Measurements from ENCODE around the gene GTPBP8. TPM values are rescaled to one million over a fixed set of nuclear protein-coding genes. Genes with fewer than 3 reads are reported as not detected.
"Not testable (repeated sequence)": the region's sequence is repeated elsewhere in the genome, so short reads cannot be mapped to it uniquely, and the experiment has no call there.

GTPBP8 gene
- polyA plus RNA-seq, 1 donor from 2014 or later = 18.8 TPM

- Mint-ChIP-seq H3K27ac (peak overlapping the region; percentile 86 to 96 (median 94)), H3K9me3 (no peaks in the 10 kb centered on the region), H3K36me3 (peaks cover 5% of the 10 kb centered on the region), H3K27me3 (no peaks in the 10 kb centered on the region), H3K4me1 (peaks cover 25 to 45% (median 42%) of the 10 kb centered on the region in 3 donors), H3K4me3 (peak overlapping the region; percentile 87 to 99 (median 96))
Observed at GRCh38 chr3:113018536-113019181, 27.9 kb downstream of the GTPBP8 start.

GRCh38 chr3:113019182-113020137, 28.7 kb downstream of the GTPBP8 start:
- Mint-ChIP-seq H3K9me3 (no peaks in the 10 kb centered on the region), H3K27me3 (no peaks in the 10 kb centered on the region), H3K4me1 (peaks cover 22 to 48% (median 42%) of the 10 kb centered on the region in 3 donors), H3K27ac (peak overlapping the region; percentile 86 to 96 (median 94)), H3K4me3 (peak overlapping the region; percentile 87 to 99 (median 96)), H3K36me3 (peaks cover 5% of the 10 kb centered on the region)

- Mint-ChIP-seq H3K9me3 (no peaks in the 10 kb centered on the region), H3K4me3 (peak overlapping the region in 1 of 4 donors; percentile 87)
Observed at GRCh38 chr3:113021471-113021870, 30.7 kb downstream of the GTPBP8 start.

DNA sequence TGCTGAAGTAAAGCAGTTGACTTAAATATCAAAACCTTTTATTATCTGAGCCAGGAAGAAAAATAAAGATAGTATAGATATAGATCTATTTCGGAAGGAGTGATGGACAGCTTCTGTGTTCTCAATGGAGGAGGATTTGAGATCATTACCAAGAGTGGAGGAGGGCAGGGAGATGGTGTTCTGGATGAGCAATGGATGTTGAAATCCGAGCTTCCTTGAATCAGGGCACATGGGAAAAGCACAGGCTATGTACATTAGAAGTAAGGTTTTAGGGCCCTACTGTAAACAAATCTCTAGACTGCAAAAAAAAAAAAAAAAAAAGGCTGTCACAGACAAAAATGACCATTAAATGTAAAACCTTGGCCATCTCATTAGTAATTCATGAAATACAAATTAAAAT, 43.2 kb downstream of the GTPBP8 start:
- H3K36me3 Mint-ChIP-seq = no peaks in the 10 kb centered on the region
- no peak overlapping the region for H3K27ac Mint-ChIP-seq
- H3K9me3 Mint-ChIP-seq = no peaks in the 10 kb centered on the region
- H3K27me3 Mint-ChIP-seq = no peaks in the 10 kb centered on the region
- H3K4me1 Mint-ChIP-seq = no peaks in the 10 kb centered on the region
- H3K4me3 Mint-ChIP-seq = no peak overlapping the region

More at GRCh38 chr3:113021471-113021870, 30.7 kb downstream of the GTPBP8 start:
- H3K27me3 Mint-ChIP-seq = no peaks in the 10 kb centered on the region
- H3K27ac Mint-ChIP-seq = no peak overlapping the region
- H3K36me3 Mint-ChIP-seq = peaks cover 5% of the 10 kb centered on the region
- peaks cover 20 to 37% (median 33%) of the 10 kb centered on the region in 3 donors for H3K4me1 Mint-ChIP-seq

GRCh38 chr3:113035387-113035982, 44.7 kb downstream of the GTPBP8 start:
- Mint-ChIP-seq H3K27me3 (no peaks in the 10 kb centered on the region), H3K27ac (no peak overlapping the region), H3K36me3 (peaks cover 3% of the 10 kb centered on the region), H3K4me3 (no peak overlapping the region), H3K4me1 (no peaks in the 10 kb centered on the region), H3K9me3 (no peaks in the 10 kb centered on the region)

- Mint-ChIP-seq H3K36me3 (peaks cover 3% of the 10 kb centered on the region), H3K4me3 (no peak overlapping the region), H3K27me3 (no peaks in the 10 kb centered on the region), H3K27ac (no peak overlapping the region), H3K4me1 (no peaks in the 10 kb centered on the region), H3K9me3 (no peaks in the 10 kb centered on the region)
Observed at GRCh38 chr3:113038328-113038727, 47.5 kb downstream of the GTPBP8 start.

GRCh38 chr3:113039546-113039945, 48.8 kb downstream of the GTPBP8 start:
- H3K9me3 Mint-ChIP-seq = no peaks in the 10 kb centered on the region
- H3K4me3 Mint-ChIP-seq = no peak overlapping the region
- peaks cover 3% of the 10 kb centered on the region for H3K36me3 Mint-ChIP-seq
- H3K4me1 Mint-ChIP-seq = no peaks in the 10 kb centered on the region
- no peak overlapping the region for H3K27ac Mint-ChIP-seq
- H3K27me3 Mint-ChIP-seq = no peaks in the 10 kb centered on the region

- Mint-ChIP-seq H3K4me3 (no peak overlapping the region), H3K4me1 (no peaks in the 10 kb centered on the region), H3K36me3 (peaks cover 3% of the 10 kb centered on the region), H3K27ac (no peak overlapping the region), H3K9me3 (peaks cover 0 to 2% (median 0%) of the 10 kb centered on the region in 3 donors), H3K27me3 (no peaks in the 10 kb centered on the region)
Observed at GRCh38 chr3:113040231-113040630, 49.4 kb downstream of the GTPBP8 start.

GRCh38 chr3:113043686-113044085, 52.9 kb downstream of the GTPBP8 start:
- Mint-ChIP-seq H3K9me3 (peaks cover 0 to 3% (median 0%) of the 10 kb centered on the region in 3 donors), H3K27ac (no peak overlapping the region), H3K4me1 (no peaks in the 10 kb centered on the region), H3K27me3 (no peaks in the 10 kb centered on the region), H3K4me3 (no peak overlapping the region), H3K36me3 (peaks cover 5% of the 10 kb centered on the region)

GRCh38 chr3:113046186-113046965, 55.6 kb downstream of the GTPBP8 start:
- not testable (repeated sequence) for H3K27me3 Mint-ChIP-seq, H3K9me3 Mint-ChIP-seq, H3K4me1 Mint-ChIP-seq, H3K4me3 Mint-ChIP-seq, H3K36me3 Mint-ChIP-seq, H3K27ac Mint-ChIP-seq

DNA sequence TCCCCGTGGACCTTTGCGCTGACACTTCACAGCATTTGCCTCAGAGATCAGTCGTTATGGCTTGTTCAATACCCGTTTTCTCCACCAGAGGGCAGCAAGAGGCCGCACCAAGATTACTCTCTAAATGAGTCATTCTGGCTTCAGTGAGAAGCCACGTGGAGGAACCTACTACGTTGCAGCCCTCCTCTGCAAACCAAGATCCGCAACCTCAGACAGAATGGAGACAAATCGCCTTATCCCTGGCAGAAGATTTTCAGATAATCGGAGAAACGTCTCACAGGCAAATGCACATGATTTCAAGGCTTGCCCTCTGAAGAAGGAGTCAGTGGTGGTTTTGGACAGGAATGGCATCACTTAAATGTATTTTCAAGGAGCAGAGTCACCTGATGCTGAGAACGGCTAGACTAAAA, 60.5 kb downstream of the GTPBP8 start:
- H3K27me3 Mint-ChIP-seq = no peaks in the 10 kb centered on the region
- H3K4me1 Mint-ChIP-seq = peaks cover 0 to 5% (median 4%) of the 10 kb centered on the region in 3 donors

More for the DNA sequence above, 60.5 kb downstream of the GTPBP8 start:
- Mint-ChIP-seq H3K27ac (no peak overlapping the region), H3K4me3 (no peak overlapping the region), H3K9me3 (no peaks in the 10 kb centered on the region), H3K36me3 (peaks cover 1% of the 10 kb centered on the region)

Other genes starting within 250 kb of the GTPBP8 start
- gene CD200R1L, start 144.1 kb upstream of the GTPBP8 start, polyA plus RNA-seq = not detected
- gene CD200R1, start 15.9 kb upstream of the GTPBP8 start, polyA plus RNA-seq = 8.5 TPM
- gene BOC, start 220.6 kb downstream of the GTPBP8 start, polyA plus RNA-seq = 0.70 TPM